HepG2 (cell line): ENCODE results near the gene C18orf63. TPM values are rescaled to one million over a fixed set of nuclear protein-coding genes. Genes with fewer than 3 reads are reported as not detected.

Experiments used
- ATAC-seq: fragments of 200-7000 bp; cut with Tn5 transposase; 3 replicates; pipeline ENCODE4 v1.9.1; 2020; ENCODE audit warnings: mild to moderate bottlenecking, moderate library complexity
- BruUV-seq: library from RNA; stranded (reverse); fragments of 400-500 nt; replicated peaks from 2 replicates; lab custom pipeline; 2021; lab: Mats Ljungman, UMichigan
- CTCF ChIA-PET: fragments of 300-600 bp; formaldehyde crosslinking; extraction: SDS; loops from one replicate; lab custom pipeline; 2021; ENCODE audit warnings: low total read pairs, inconsistent platforms, low intra/inter-chr PET ratio; lab: Yijun Ruan, JAX
- POLR2A ChIA-PET: fragments of 350-600 bp; sonication (Branson Sonifier 250); formaldehyde crosslinking; loops from one replicate; lab custom pipeline; 2020; ENCODE audit warnings: antibody characterized with exemption, inconsistent platforms; lab: Yijun Ruan, JAX
- DNase-seq: peaks from one replicate; pipeline ENCODE4 v3.0.0-alpha.2; 2015; ENCODE audit warnings: low spot score
- FAIRE-seq: peaks from 3 replicates; lab custom pipeline; 2011; peaks lifted over from hg19 to GRCh38; lab: Jason Lieb, UNC
- H2AFZ ChIP-seq: one replicate; pipeline ENCODE4 v1.6.1; 2011; ENCODE audit warnings: low read length, inconsistent platforms
- H3K27ac ChIP-seq: fragments of 300-600 bp; 3 replicates; pipeline ENCODE4 v1.8.0; 2011; ENCODE audit warnings: mixed run types, mild to moderate bottlenecking, mixed read lengths, low read length, inconsistent platforms; ENCODE audit not compliant: insufficient read depth; ENCODE audit errors: extremely low read length
- H3K27me3 ChIP-seq, 2 experiments: fragments of 200-600 bp in 1 of 2; 2 replicates in 1 of 2; 3 replicates in 1 of 2; pipeline versions ENCODE4 v1.6.0 to v1.8.0; 2011; ENCODE audit warnings: low read length in 2 of 2, mild to moderate bottlenecking in 2 of 2, moderate library complexity in 2 of 2, inconsistent platforms in 1 of 2; ENCODE audit not compliant: insufficient read depth in 2 of 2, control insufficient read depth in 1 of 2
- H3K36me3 ChIP-seq, 2 experiments: fragments of 200-600 bp in 1 of 2; replicated peaks in 1 of 2; 2 replicates in 1 of 2; 3 replicates in 1 of 2; pipeline versions ENCODE4 v1.5.1 to v1.8.0; 2011; ENCODE audit warnings: low read length in 2 of 2, inconsistent platforms in 1 of 2; ENCODE audit not compliant: insufficient read depth in 2 of 2, control insufficient read depth in 1 of 2
- H3K4me1 ChIP-seq: 2 replicates; pipeline ENCODE4 v1.5.1; 2012; ENCODE audit warnings: low read length, inconsistent platforms; ENCODE audit not compliant: insufficient read depth
- H3K4me2 ChIP-seq: 2 replicates; pipeline ENCODE4 v1.6.0; 2011; ENCODE audit warnings: low read depth, low read length, inconsistent platforms
- H3K4me3 ChIP-seq, 3 experiments: fragments of 200-600 bp in 1 of 3; sonication (generic), shearing (Covaris generic) in 1 of 3; replicated peaks in 1 of 3; 2 replicates each; pipeline ENCODE4 v1.5.1; 2011 to 2016; ENCODE audit warnings: low read length in 3 of 3, inconsistent platforms in 2 of 3, low read depth in 2 of 3, mild to moderate bottlenecking in 2 of 3, control low read depth in 1 of 3, mixed read lengths in 1 of 3; ENCODE audit not compliant: insufficient read depth in 1 of 3
- H3K79me2 ChIP-seq: one replicate; pipeline ENCODE4 v1.6.1; 2011; ENCODE audit warnings: low read length, inconsistent platforms; ENCODE audit not compliant: insufficient read depth
- H3K9ac ChIP-seq: 2 replicates; pipeline ENCODE4 v1.6.0; 2011; ENCODE audit warnings: mild to moderate bottlenecking, low read depth, low read length, inconsistent platforms; ENCODE audit not compliant: insufficient read depth
- H3K9me3 ChIP-seq: 2 replicates; pipeline ENCODE4 v1.5.1; 2012; ENCODE audit warnings: mild to moderate bottlenecking, low read length
- H4K20me1 ChIP-seq: 2 replicates; pipeline ENCODE4 v1.6.0; 2011; ENCODE audit warnings: inconsistent platforms, mild to moderate bottlenecking, low read length, moderate library complexity; ENCODE audit not compliant: insufficient read depth
- DBP ChIP-seq: sonication (generic); formaldehyde crosslinking; IDR thresholded peaks from 2 replicates; pipeline ENCODE4 v1.4.0; 2020; ENCODE audit warnings: missing genetic modification reagents; ENCODE audit errors: not compliant biosample characterization
- DRAP1 ChIP-seq: IDR thresholded peaks from 2 replicates; pipeline ENCODE4 v1.6.1; 2016; ENCODE audit warnings: missing genetic modification reagents, missing compliant biosample characterization
- ELF3 ChIP-seq: IDR thresholded peaks from 2 replicates; pipeline ENCODE4 v1.6.1; 2016; ENCODE audit warnings: missing genetic modification reagents, missing compliant biosample characterization
- HNF4A ChIP-seq: sonication (generic); formaldehyde crosslinking; IDR thresholded peaks from 2 replicates; pipeline ENCODE4 v1.4.0; 2020; ENCODE audit warnings: missing genetic modification reagents
- MNT ChIP-seq: fragments of 450-650 bp; IDR thresholded peaks from 2 replicates; pipeline ENCODE4 v1.6.1; 2016
- NR2F1 ChIP-seq, 2 experiments: fragments of 450-650 bp in 1 of 2; formaldehyde crosslinking in 1 of 2; IDR thresholded peaks; 2 replicates each; pipeline versions ENCODE4 v1.5.0 to v1.6.1; 2016 to 2020; ENCODE audit warnings: mild to moderate bottlenecking in 1 of 2, missing compliant biosample characterization in 1 of 2, missing genetic modification reagents in 1 of 2, moderate library complexity in 1 of 2
- PCBP2 ChIP-seq: fragments of 200-400 bp; formaldehyde crosslinking; optimal IDR thresholded peaks from 2 replicates; pipeline ENCODE3; 2018; ENCODE audit warnings: low read length, low read depth; ENCODE audit not compliant: poor library complexity, severe bottlenecking
- PITX1 ChIP-seq: sonication (generic); formaldehyde crosslinking; IDR thresholded peaks from 2 replicates; pipeline ENCODE4 v1.5.1; 2020; ENCODE audit warnings: mild to moderate bottlenecking, missing genetic modification reagents
- RXRB ChIP-seq: IDR thresholded peaks from 2 replicates; pipeline ENCODE4 v1.6.1; 2016; ENCODE audit warnings: borderline replicate concordance, missing genetic modification reagents, missing compliant biosample characterization
- TBX2 ChIP-seq: sonication (generic); formaldehyde crosslinking; IDR thresholded peaks from 2 replicates; pipeline ENCODE4 v1.5.0; 2020; ENCODE audit warnings: missing genetic modification reagents, mild to moderate bottlenecking, borderline replicate concordance
- ZBTB44 ChIP-seq: sonication (generic); formaldehyde crosslinking; IDR thresholded peaks from 2 replicates; pipeline ENCODE4 v1.4.0; 2020; ENCODE audit warnings: missing genetic modification reagents
- ZNF326 ChIP-seq: sonication (generic); formaldehyde crosslinking; IDR thresholded peaks from 2 replicates; pipeline ENCODE4 v1.4.0; 2020; ENCODE audit warnings: missing genetic modification reagents, borderline replicate concordance
- ZNF382 ChIP-seq: sonication (generic); formaldehyde crosslinking; IDR thresholded peaks from 2 replicates; pipeline ENCODE4 v1.5.0; 2020; ENCODE audit warnings: missing genetic modification reagents, mild to moderate bottlenecking, borderline replicate concordance
- ZNF430 ChIP-seq: sonication (generic); formaldehyde crosslinking; IDR thresholded peaks from 2 replicates; pipeline ENCODE4 v1.9.0; 2021; ENCODE audit warnings: mild to moderate bottlenecking, missing genetic modification reagents
- ZNF552 ChIP-seq: sonication (generic); formaldehyde crosslinking; IDR thresholded peaks from 2 replicates; pipeline ENCODE4 v1.9.0; 2022; ENCODE audit warnings: missing genetic modification reagents, mild to moderate bottlenecking, borderline replicate concordance
- ZNF616 ChIP-seq: sonication (generic); formaldehyde crosslinking; IDR thresholded peaks from 2 replicates; pipeline ENCODE4 v1.5.0; 2020; ENCODE audit warnings: low read depth, mild to moderate bottlenecking, missing genetic modification reagents
- ZNF672 ChIP-seq: sonication (generic); formaldehyde crosslinking; IDR thresholded peaks from 2 replicates; pipeline ENCODE4 v1.8.1; 2022; ENCODE audit warnings: missing genetic modification reagents
- ZNF724P ChIP-seq: sonication (generic); formaldehyde crosslinking; IDR thresholded peaks from 2 replicates; pipeline ENCODE4 v1.8.0; 2022; ENCODE audit warnings: missing genetic modification reagents, borderline replicate concordance
- ZNF737 ChIP-seq: sonication (generic); formaldehyde crosslinking; IDR thresholded peaks from 2 replicates; pipeline ENCODE4 v1.5.0; 2020; ENCODE audit warnings: missing genetic modification reagents, mild to moderate bottlenecking, borderline replicate concordance
- ZNF790 ChIP-seq: sonication (generic); formaldehyde crosslinking; IDR thresholded peaks from 2 replicates; pipeline ENCODE4 v1.8.0; 2022; ENCODE audit warnings: missing genetic modification reagents, mild to moderate bottlenecking, borderline replicate concordance
- WGBS: methylation state at CpG from one replicate; pipeline ENCODE4 v1.1.6; 2017; ENCODE audit warnings: low lambda C conversion rate; 5-methylcytosine and 5-hydroxymethylcytosine counted together
- in situ Hi-C: cut with HindIII; loops from 2 replicates; pipeline ENCODE4 v1.10.0; 2017; ENCODE audit warnings: low pct_unique_long_range_greater_than_20kb; ENCODE audit not compliant: extremely low pct_ligation_motif_present
- intact Hi-C: fragments of 100-400 bp; cut with micrococcal nuclease; formaldehyde crosslinking; loops from one replicate; pipeline ENCODE4 v1.10.0; 2022; ENCODE audit not compliant: unreplicated experiment
- polyA plus RNA-seq, 8 experiments: library from polyadenylated mRNA; depleted of rRNA in 3 of 8; stranded (reverse) in 7 of 8; unstranded in 1 of 8; fragments of >200 nt; fragmentation: Illumina TruSeq in 4 of 8; extraction: Trizol in 4 of 8; gene quantifications; 2 replicates each; pipeline versions ENCODE4 v1.2.1 to v1.2.3, GENCODE V29; 2011 to 2016; ENCODE audit warnings: low read depth in 4 of 8, missing spikeins in 1 of 8, mixed read lengths in 1 of 8; ENCODE audit not compliant: insufficient read depth in 1 of 8
- total RNA-seq, 5 experiments: library from RNA; depleted of rRNA; stranded (reverse); fragments of >200 nt; fragmentation: Illumina TruSeq; extraction: Trizol; gene quantifications; 2 replicates each; pipeline ENCODE4 v1.2.3, GENCODE V29; 2016; ENCODE audit warnings: low read depth in 1 of 5

C18orf63 gene
- total and polyA plus RNA-seq, 2 of the 13 experiments (the other 11 are each of a cell fraction or from before 2014, with no cell fraction given): 0.01 TPM; not detected in 1

GRCh38 chr18:74271635-74272034 lies 44.0 kb upstream of the C18orf63 start:
- no peak overlapping the region for H3K9ac ChIP-seq
- in situ Hi-C loops: no loop called here
- no peak overlapping the region for H3K4me2 ChIP-seq
- 92% methylated on average over 3 of the region's 3 CpGs for WGBS
- ATAC-seq (no peak), FAIRE-seq (no peak), DNase-seq (no peak)
- POLR2A ChIA-PET: no interaction called here
- no peak overlapping the region for H3K27ac ChIP-seq
- CTCF ChIA-PET: no interaction called here
- H3K36me3 ChIP-seq: peaks cover 0 to 8% of the 10 kb centered on the region in 2 experiments; a peak in 2 of 5 replicates
- BruUV-seq: no TSS peak
- no peaks in the 10 kb centered on the region for H4K20me1 ChIP-seq
- peaks cover 96% of the 10 kb centered on the region for H3K79me2 ChIP-seq
- TF ChIP-seq ZNF616 (CRISPR knock-in tag) (no peak), PCBP2 (no peak), ZNF790 (no peak), RXRB (CRISPR knock-in tag) (no peak), ZNF737 (CRISPR knock-in tag) (no peak), ZNF672 (CRISPR knock-in tag) (no peak), ELF3 (no peak), ZNF430 (no peak), NR2F1 (CRISPR knock-in tag; IDR thresholded peaks at IDR 0.05) (no peak), TBX2 (CRISPR knock-in tag) (no peak), PITX1 (CRISPR knock-in tag) (no peak), MNT (no peak), DBP (CRISPR knock-in tag) (no peak), ZNF326 (CRISPR knock-in tag) (no peak), ZNF724P (CRISPR knock-in tag) (no peak), HNF4A (no peak), ZNF382 (CRISPR knock-in tag) (no peak), DRAP1 (CRISPR knock-in tag) (no peak), ZBTB44 (CRISPR knock-in tag) (no peak), ZNF552 (no peak)
- no peaks in the 10 kb centered on the region for H3K9me3 ChIP-seq
- no peaks in the 10 kb centered on the region for H3K27me3 ChIP-seq
- no peak overlapping the region for H2AFZ ChIP-seq
- peaks cover 68% of the 10 kb centered on the region for H3K4me1 ChIP-seq
- intact Hi-C loops: no loop called here
- H3K4me3 ChIP-seq: no peak overlapping the region
